H1 (cell line): ENCODE data around the gene SLC24A3. TPM values are rescaled to one million over a fixed set of nuclear protein-coding genes. Genes with fewer than 3 reads are reported as not detected.

Experiments
- CTCF ChIA-PET: fragments of 300-600 bp; sonication (Branson Sonifier 250); formaldehyde crosslinking; loops from one replicate; lab custom pipeline; 2021; ENCODE audit not compliant: partially characterized antibody; lab: Charles Lee
- POLR2A ChIA-PET: fragments of 300-600 bp; sonication (Branson Sonifier 250); formaldehyde crosslinking; loops from one replicate; lab custom pipeline; 2021; ENCODE audit warnings: inconsistent platforms; ENCODE audit not compliant: partially characterized antibody; lab: Charles Lee
- DNase-seq, 2 experiments: peaks; one replicate each; pipeline versions ENCODE4 v3.0.0 to v3.0.0-alpha.2; 2010 to 2022; ENCODE audit warnings: low spot score in 2 of 2, low read depth in 1 of 2, mixed read lengths in 1 of 2
- FAIRE-seq: peaks from 2 replicates; lab custom pipeline; 2011; peaks lifted over from hg19 to GRCh38; lab: Jason Lieb, UNC
- H2AFZ ChIP-seq: 2 replicates; pipeline ENCODE4 v1.8.1; 2012; ENCODE audit warnings: low read length, inconsistent platforms
- H2AK5ac ChIP-seq: 2 replicates; pipeline ENCODE4 v1.6.1; 2013; ENCODE audit warnings: low read depth, low read length
- H2BK120ac ChIP-seq: replicated peaks from 2 replicates; pipeline ENCODE3; 2013; ENCODE audit warnings: low read depth, low read length, inconsistent platforms
- H2BK12ac ChIP-seq: 2 replicates; pipeline ENCODE4 v1.6.1; 2013; ENCODE audit warnings: low read depth, low read length
- H2BK15ac ChIP-seq: 2 replicates; pipeline ENCODE4 v1.6.1; 2013; ENCODE audit warnings: low read length
- H2BK20ac ChIP-seq: 2 replicates; pipeline ENCODE4 v1.6.1; 2013; ENCODE audit warnings: low read length
- H2BK5ac ChIP-seq: 2 replicates; pipeline ENCODE4 v1.6.1; 2013; ENCODE audit warnings: low read depth, low read length
- H3K14ac ChIP-seq: 2 replicates; pipeline ENCODE4 v1.6.1; 2013; ENCODE audit warnings: inconsistent platforms; ENCODE audit not compliant: insufficient read length
- H3K18ac ChIP-seq: 2 replicates; pipeline ENCODE4 v1.6.1; 2013; ENCODE audit warnings: low read length; ENCODE audit errors: extremely low read depth
- H3K23ac ChIP-seq: 2 replicates; pipeline ENCODE4 v1.6.1; 2013; ENCODE audit warnings: inconsistent platforms; ENCODE audit not compliant: insufficient read length
- H3K23me2 ChIP-seq: 2 replicates; pipeline ENCODE4 v1.6.1; 2013; ENCODE audit warnings: low read depth, low read length
- H3K27ac ChIP-seq: 2 replicates; pipeline ENCODE4 v1.6.1; 2011; ENCODE audit warnings: low read depth, low read length, inconsistent platforms
- H3K27me3 ChIP-seq, 4 experiments: replicated peaks in 1 of 4; 1 replicate in 1 of 4; 2 replicates in 3 of 4; pipeline versions ENCODE4 v1.6.1 to v1.8.1; 2011 to 2013; ENCODE audit warnings: low read length in 3 of 4, mild to moderate bottlenecking in 3 of 4, inconsistent platforms in 2 of 4, mixed read lengths in 2 of 4, moderate library complexity in 1 of 4; ENCODE audit not compliant: control insufficient read depth in 3 of 4, insufficient read depth in 3 of 4; ENCODE audit errors: extremely low read depth in 1 of 4
- H3K36me3 ChIP-seq, 4 experiments: 2 replicates each; pipeline versions ENCODE4 v1.6.1 to v1.8.1; 2011 to 2013; ENCODE audit warnings: mild to moderate bottlenecking in 4 of 4, low read length in 3 of 4, moderate library complexity in 2 of 4, control low read depth in 1 of 4, inconsistent platforms in 1 of 4; ENCODE audit not compliant: insufficient read depth in 4 of 4, control insufficient read depth in 2 of 4
- H3K4ac ChIP-seq: replicated peaks from 2 replicates; pipeline ENCODE3; 2013; ENCODE audit warnings: low read length, low read depth, mixed read lengths, inconsistent platforms; ENCODE audit not compliant: insufficient read length
- H3K4me1 ChIP-seq, 4 experiments: replicated peaks in 1 of 4; 1 replicate in 1 of 4; 2 replicates in 3 of 4; pipeline versions ENCODE4 v1.6.1 to v1.8.1; 2011 to 2013; ENCODE audit warnings: low read length in 3 of 4, inconsistent platforms in 2 of 4, mixed read lengths in 1 of 4; ENCODE audit not compliant: insufficient read depth in 4 of 4, control insufficient read depth in 3 of 4
- H3K4me2 ChIP-seq, 2 experiments: 2 replicates each; pipeline versions ENCODE4 v1.6.1 to v1.8.1; 2011 to 2013; ENCODE audit warnings: low read depth in 2 of 2, low read length in 2 of 2, control low read depth in 1 of 2, inconsistent platforms in 1 of 2, mild to moderate bottlenecking in 1 of 2; ENCODE audit not compliant: insufficient read depth in 1 of 2
- H3K4me3 ChIP-seq, 4 experiments: fragments of 200-600, 300-600 bp in 1 of 4; sonication (generic), shearing (Covaris generic), sonication (Bioruptor Twin) in 1 of 4; 2 replicates each; pipeline versions ENCODE4 v1.5.1 to v1.8.1; 2011 to 2016; ENCODE audit warnings: low read length in 4 of 4, low read depth in 3 of 4, control low read depth in 2 of 4, inconsistent platforms in 2 of 4, mild to moderate bottlenecking in 2 of 4, mixed read lengths in 1 of 4, moderate library complexity in 1 of 4; ENCODE audit not compliant: insufficient read depth in 2 of 4; ENCODE audit errors: extremely low read depth in 1 of 4
- H3K56ac ChIP-seq: replicated peaks from 2 replicates; pipeline ENCODE3; 2013; ENCODE audit warnings: low read depth, mild to moderate bottlenecking, mixed read lengths, low read length, inconsistent platforms; ENCODE audit not compliant: insufficient read length
- H3K79me1 ChIP-seq: 2 replicates; pipeline ENCODE4 v1.6.1; 2013; ENCODE audit warnings: low read depth, low read length, control low read depth
- H3K79me2 ChIP-seq, 2 experiments: 2 replicates each; pipeline versions ENCODE4 v1.6.1 to v1.8.1; 2012 to 2013; ENCODE audit warnings: low read length in 2 of 2, mild to moderate bottlenecking in 2 of 2, inconsistent platforms in 1 of 2; ENCODE audit not compliant: insufficient read depth in 2 of 2, control insufficient read depth in 1 of 2
- H3K9ac ChIP-seq, 4 experiments: replicated peaks in 1 of 4; 1 replicate in 1 of 4; 2 replicates in 3 of 4; pipeline versions ENCODE4 v1.6.1 to v1.8.1; 2011 to 2013; ENCODE audit warnings: low read depth in 3 of 4, low read length in 3 of 4, control low read depth in 2 of 4, mild to moderate bottlenecking in 2 of 4, moderate library complexity in 2 of 4, inconsistent platforms in 1 of 4; ENCODE audit errors: extremely low read depth in 1 of 4
- H3K9me3 ChIP-seq, 2 experiments: 2 replicates each; pipeline versions ENCODE4 v1.6.1 to v1.8.1; 2012 to 2013; ENCODE audit warnings: mild to moderate bottlenecking in 2 of 2, moderate library complexity in 2 of 2, control low read depth in 1 of 2, inconsistent platforms in 1 of 2, low read depth in 1 of 2, low read length in 1 of 2, mixed read lengths in 1 of 2; ENCODE audit not compliant: insufficient read depth in 2 of 2
- H4K20me1 ChIP-seq, 2 experiments: replicated peaks in 1 of 2; 2 replicates each; pipeline versions ENCODE3 to v1.8.1; 2011 to 2013; ENCODE audit warnings: inconsistent platforms in 2 of 2, low read length in 2 of 2, mild to moderate bottlenecking in 1 of 2; ENCODE audit not compliant: insufficient read depth in 2 of 2, control insufficient read depth in 1 of 2
- H4K5ac ChIP-seq: 2 replicates; pipeline ENCODE4 v1.6.1; 2013; ENCODE audit warnings: low read length, low read depth, mixed read lengths, inconsistent platforms; ENCODE audit not compliant: insufficient read length
- H4K8ac ChIP-seq: 2 replicates; pipeline ENCODE4 v1.8.0; 2013; ENCODE audit warnings: mild to moderate bottlenecking, moderate library complexity, low read length, inconsistent platforms; ENCODE audit not compliant: insufficient read depth; ENCODE audit errors: extremely low read depth
- H4K91ac ChIP-seq: replicated peaks from 2 replicates; pipeline ENCODE3; 2013; ENCODE audit warnings: low read length, mixed read lengths, inconsistent platforms; ENCODE audit not compliant: insufficient read length
- CEBPB ChIP-seq: IDR thresholded peaks from 2 replicates; pipeline ENCODE4 v1.6.1; 2012; ENCODE audit warnings: low read depth, low read length
- EGR1 ChIP-seq: IDR thresholded peaks from 2 replicates; pipeline ENCODE4 v1.6.1; 2011; ENCODE audit warnings: low read depth, low read length, borderline replicate concordance
- EP300 ChIP-seq, 2 experiments: IDR thresholded peaks; 1 replicate in 1 of 2; 2 replicates in 1 of 2; pipeline ENCODE4 v1.6.1; 2011 to 2012; ENCODE audit warnings: low read depth in 2 of 2, low read length in 2 of 2, mild to moderate bottlenecking in 2 of 2, borderline replicate concordance in 1 of 2, inconsistent platforms in 1 of 2, moderate library complexity in 1 of 2
- GTF2F1 ChIP-seq: IDR thresholded peaks from 2 replicates; pipeline ENCODE4 v1.6.1; 2012; ENCODE audit warnings: low read depth, low read length, improper control_type of control experiment, borderline replicate concordance
- KDM1A ChIP-seq: fragments of 200-600, 300-600 bp; sonication (generic); IDR thresholded peaks from 2 replicates; pipeline ENCODE4 v1.7.1; 2016; ENCODE audit warnings: mild to moderate bottlenecking, low read length, borderline replicate concordance
- KDM4A ChIP-seq: IDR thresholded peaks from one replicate; pipeline ENCODE4 v1.7.1; 2012; ENCODE audit warnings: low read depth, mild to moderate bottlenecking, moderate library complexity, low read length, inconsistent platforms; ENCODE audit not compliant: severe bottlenecking
- PHF8 ChIP-seq: fragments of 200-600 bp; sonication (generic); conservative IDR thresholded peaks from 2 replicates; pipeline ENCODE4 v1.7.1; 2012; ENCODE audit warnings: low read depth, mild to moderate bottlenecking, inconsistent platforms, low read length, moderate library complexity
- RFX5 ChIP-seq: IDR thresholded peaks from 2 replicates; pipeline ENCODE4 v1.6.1; 2011; ENCODE audit warnings: low read depth, low read length, improper control_type of control experiment, borderline replicate concordance
- RNF2 ChIP-seq: fragments of 200-900, 300-1000 bp; sonication (generic); IDR thresholded peaks from 2 replicates; pipeline ENCODE4 v1.7.1; 2016; ENCODE audit warnings: borderline replicate concordance, low read depth, mild to moderate bottlenecking, antibody characterized with exemption, low read length; ENCODE audit not compliant: poor library complexity, severe bottlenecking; ENCODE audit errors: missing control alignments
- SAP30 ChIP-seq: fragments of 300-600 bp; sonication (generic); IDR thresholded peaks from 2 replicates; pipeline ENCODE4 v1.7.1; 2012; ENCODE audit warnings: low read length, moderate library complexity, mild to moderate bottlenecking, inconsistent platforms; ENCODE audit not compliant: insufficient read depth, insufficient replicate concordance
- SP2 ChIP-seq: IDR thresholded peaks from 2 replicates; pipeline ENCODE4 v1.6.1; 2012; ENCODE audit warnings: mild to moderate bottlenecking, low read length, inconsistent platforms
- SRF ChIP-seq: IDR thresholded peaks from 2 replicates; pipeline ENCODE4 v1.6.1; 2011; ENCODE audit warnings: mild to moderate bottlenecking, low read depth, low read length, moderate library complexity
- TCF12 ChIP-seq: IDR thresholded peaks from 2 replicates; pipeline ENCODE4 v1.6.1; 2011; ENCODE audit warnings: low read depth, mild to moderate bottlenecking, low read length
- WGBS, 2 experiments: shearing (Covaris generic) in 1 of 2; methylation state at CpG; one replicate each; pipeline versions ENCODE4 v1.1.6 to v1.1.7; 2013 to 2015; ENCODE audit warnings: low lambda C conversion rate in 2 of 2, mixed read lengths in 2 of 2, inconsistent platforms in 1 of 2, low coverage in 1 of 2, missing lambda C conversion rate in 1 of 2; ENCODE audit not compliant: insufficient replicate concordance in 2 of 2, insufficient coverage in 1 of 2, insufficient read length in 1 of 2; ENCODE audit errors: extremely low coverage in 1 of 2, missing lambda C conversion rate in 1 of 2; 5-methylcytosine and 5-hydroxymethylcytosine counted together
- polyA plus RNA-seq, 7 experiments: library from polyadenylated mRNA; depleted of rRNA in 3 of 7; stranded (reverse) in 5 of 7; unstranded in 2 of 7; fragments of >200 nt in 5 of 7; fragments of 200-250 nt in 2 of 7; gene quantifications; 1 replicate in 5 of 7; 2 replicates in 1 of 7; 4 replicates in 1 of 7; pipeline versions ENCODE4 v1.2.1 to v1.2.3, GENCODE V29; 2011 to 2013; ENCODE audit warnings: missing spikeins in 2 of 7, mixed read lengths in 2 of 7
- total RNA-seq: library from RNA; stranded (reverse); fragmentation: NEBNext Ultra II Directional; extraction: Animal tissue kit (Norgen Biotek cat#: 25700); gene quantifications from 2 replicates; pipeline ENCODE4 v1.2.1, GENCODE V29; 2021

SLC24A3 gene
- total and polyA plus RNA-seq, 2 of the 8 experiments (the other 6 are each of a cell fraction or from before 2014, with no cell fraction given) = 4.5 to 6.3 TPM

GRCh38 chr20:19765913-19766312 is 553.5 kb downstream of the SLC24A3 start:
- no peak overlapping the region for H2BK20ac ChIP-seq
- H3K4ac ChIP-seq = no peak overlapping the region
- H2BK5ac ChIP-seq = no peak overlapping the region
- H3K4me1 ChIP-seq = peaks cover 0 to 3% (median under 1%) of the 10 kb centered on the region in 4 experiments; a peak in 2 of 7 replicates
- H3K18ac ChIP-seq = no peak overlapping the region
- no peak overlapping the region for H4K5ac ChIP-seq
- H3K36me3 ChIP-seq = no peaks in the 10 kb centered on the region
- DNase-seq (no peak), FAIRE-seq (no peak)
- 88% methylated on average over 4 of the region's 4 CpGs; no CpG with 5 or more reads in 1 of the 2 experiments for WGBS, 2 experiments
- no peaks in the 10 kb centered on the region for H3K27me3 ChIP-seq
- no peak overlapping the region for H3K9ac ChIP-seq
- no peak overlapping the region for H2BK12ac ChIP-seq
- H3K27ac ChIP-seq = no peak overlapping the region
- no peaks in the 10 kb centered on the region for H4K20me1 ChIP-seq
- H3K23ac ChIP-seq = no peak overlapping the region
- no peak overlapping the region for H2BK15ac ChIP-seq
- ChIA-PET CTCF (interaction anchor here (1.2 to 2.5 kb wide), 3 partner anchors 14 to 72 kb away, joined by 3 to 5 read pairs (median 5); no protein-coding TSS in a partner anchor), POLR2A (no interaction called here)
- no peak overlapping the region for H3K4me3 ChIP-seq
- H4K91ac ChIP-seq = no peak overlapping the region
- H3K79me2 ChIP-seq = no peaks in the 10 kb centered on the region
- H3K9me3 ChIP-seq = no peaks in the 10 kb centered on the region
- H2BK120ac ChIP-seq = no peak overlapping the region
- H4K8ac ChIP-seq = no peak overlapping the region
- no peaks in the 10 kb centered on the region for H3K23me2 ChIP-seq
- H3K4me2 ChIP-seq = no peak overlapping the region
- H3K79me1 ChIP-seq = no peaks in the 10 kb centered on the region
- no peak overlapping the region for H2AFZ ChIP-seq
- no peak overlapping the region for H3K14ac ChIP-seq
- no peak overlapping the region for H2AK5ac ChIP-seq
- H3K56ac ChIP-seq = no peak overlapping the region
- TF ChIP-seq EP300 (IDR thresholded peaks at IDR 0.05; ENCODE audit: borderline replicate concordance in 1 of 2, low read depth in 2 of 2, low read length in 2 of 2) (no peak), CEBPB (no peak), TCF12 (no peak), SAP30 (no peak), KDM4A (no peak), KDM1A (no peak), GTF2F1 (no peak), PHF8 (no peak), EGR1 (no peak), SRF (no peak), RNF2 (no peak), RFX5 (no peak), SP2 (no peak)
